GM12878 (cell line): Measurements from ENCODE around the gene FAM114A1. TPM values are rescaled to one million over a fixed set of nuclear protein-coding genes. Genes with fewer than 3 reads are reported as not detected.

Source experiments
- ATAC-seq: fragments of 200-7000 bp; cut with Tn5 transposase; 3 replicates; pipeline ENCODE4 v1.9.1; 2020; ENCODE audit warnings: mild to moderate bottlenecking, moderate library complexity
- BruUV-seq: library from RNA; stranded (reverse); fragments of 400-500 nt; replicated peaks from 2 replicates; lab custom pipeline; 2021; lab: Mats Ljungman, UMichigan
- CTCF ChIA-PET: fragments of 300-600 bp; sonication (Branson Sonifier 250); formaldehyde crosslinking; extraction: SDS; loops from one replicate; lab custom pipeline; 2021; ENCODE audit warnings: inconsistent platforms; lab: Yijun Ruan, JAX
- POLR2A ChIA-PET: fragments of 350-600 bp; formaldehyde crosslinking; extraction: SDS; loops from one replicate; lab custom pipeline; 2021; ENCODE audit warnings: inconsistent platforms; lab: Charles Lee
- RAD21 ChIA-PET: fragments of 300-600 bp; sonication (Branson Sonifier 250); formaldehyde crosslinking; loops from one replicate; lab custom pipeline; 2023; ENCODE audit warnings: antibody characterized with exemption; ENCODE audit not compliant: unreplicated experiment; lab: Charles Lee
- SMC1A ChIA-PET: fragments of 300-600 bp; sonication (Branson Sonifier 250); formaldehyde crosslinking; loops from one replicate; lab custom pipeline; 2023; ENCODE audit not compliant: unreplicated experiment, uncharacterized antibody; lab: Charles Lee
- DNase-seq: peaks from one replicate; pipeline ENCODE4 v3.0.0-alpha.2; 2011; ENCODE audit warnings: low read depth, low spot score
- FAIRE-seq: peaks from 3 replicates; lab custom pipeline; 2011; peaks lifted over from hg19 to GRCh38; lab: Jason Lieb, UNC
- H2AFZ ChIP-seq: 2 replicates; pipeline ENCODE4 v1.6.0; 2011; ENCODE audit warnings: low read depth, low read length, control low read depth; ENCODE audit not compliant: control insufficient read depth
- H3K27ac ChIP-seq: 2 replicates; pipeline ENCODE4 v1.5.1; 2011; ENCODE audit warnings: control low read depth; ENCODE audit not compliant: control insufficient read depth, insufficient read depth
- H3K27me3 ChIP-seq, 2 experiments: replicated peaks in 1 of 2; 2 replicates each; pipeline versions ENCODE4 v1.6.0 to v1.6.1; 2011; ENCODE audit warnings: low read length in 1 of 2; ENCODE audit not compliant: control insufficient read depth in 2 of 2, insufficient read depth in 2 of 2
- H3K36me3 ChIP-seq, 2 experiments: 2 replicates each; pipeline ENCODE4 v1.5.1; 2011; ENCODE audit warnings: low read length in 1 of 2; ENCODE audit not compliant: control insufficient read depth in 2 of 2, insufficient read depth in 2 of 2
- H3K4me1 ChIP-seq: 2 replicates; pipeline ENCODE4 v1.6.1; 2011; ENCODE audit warnings: mild to moderate bottlenecking, low read length, moderate library complexity, mixed read lengths; ENCODE audit not compliant: control insufficient read depth, insufficient read depth
- H3K4me2 ChIP-seq: 2 replicates; pipeline ENCODE4 v1.6.0; 2011; ENCODE audit warnings: control low read depth; ENCODE audit not compliant: control insufficient read depth, insufficient read depth
- H3K4me3 ChIP-seq: fragments of 200-600 bp; sonication (generic); 2 replicates; pipeline ENCODE4 v1.5.1; 2016
- H3K79me2 ChIP-seq: 2 replicates; pipeline ENCODE4 v1.6.0; 2011; ENCODE audit warnings: low read length; ENCODE audit not compliant: control insufficient read depth, insufficient read depth
- H3K9ac ChIP-seq: 2 replicates; pipeline ENCODE4 v1.8.0; 2011; ENCODE audit warnings: low read length, control low read depth, mixed read lengths; ENCODE audit not compliant: control insufficient read depth, insufficient read depth
- H3K9me3 ChIP-seq: replicated peaks from 3 replicates; pipeline ENCODE4 v1.5.1; 2011; ENCODE audit warnings: mild to moderate bottlenecking, low read length; ENCODE audit not compliant: control insufficient read depth, insufficient read depth
- H4K20me1 ChIP-seq: 2 replicates; pipeline ENCODE4 v1.6.0; 2011; ENCODE audit not compliant: control insufficient read depth, insufficient read depth
- CBX3 ChIP-seq: fragments of 200-600 bp; sonication (generic); IDR thresholded peaks from 2 replicates; pipeline ENCODE4 v1.6.1; 2016; ENCODE audit warnings: low read depth, borderline replicate concordance
- CBX5 ChIP-seq: sonication (generic); IDR thresholded peaks from 2 replicates; pipeline ENCODE4 v1.6.1; 2016; ENCODE audit warnings: low read depth, moderate library complexity, mild to moderate bottlenecking, inconsistent platforms
- E2F8 ChIP-seq: fragments of 450-650 bp; IDR thresholded peaks from 2 replicates; pipeline ENCODE4 v1.6.1; 2018; ENCODE audit warnings: mild to moderate bottlenecking, low read depth, moderate library complexity; ENCODE audit not compliant: partially characterized antibody
- FOXM1 ChIP-seq: IDR thresholded peaks from 2 replicates; pipeline ENCODE4 v1.6.1; 2012; ENCODE audit warnings: low read depth, mild to moderate bottlenecking, inconsistent platforms, low read length, moderate library complexity
- MEF2B ChIP-seq: fragments of 450-650 bp; IDR thresholded peaks from 2 replicates; pipeline ENCODE4 v1.6.1; 2018; ENCODE audit warnings: mild to moderate bottlenecking, moderate library complexity; ENCODE audit not compliant: partially characterized antibody, poor library complexity, severe bottlenecking
- MXI1 ChIP-seq: fragments of 150-350 bp; IDR thresholded peaks from 2 replicates; pipeline ENCODE4 v1.6.1; 2011; ENCODE audit warnings: low read depth, mild to moderate bottlenecking, inconsistent platforms, low read length, improper control_type of control experiment
- NFYA ChIP-seq: IDR thresholded peaks from 2 replicates; pipeline ENCODE4 v1.6.1; 2011; ENCODE audit warnings: low read depth, mild to moderate bottlenecking, low read length, improper control_type of control experiment, borderline replicate concordance
- YBX1 ChIP-seq: fragments of 450-650 bp; IDR thresholded peaks from 2 replicates; pipeline ENCODE4 v1.6.1; 2016; ENCODE audit warnings: antibody characterized with exemption
- YY1 ChIP-seq: IDR thresholded peaks from 2 replicates; pipeline ENCODE4 v1.6.1; 2011; ENCODE audit warnings: low read depth, mild to moderate bottlenecking, low read length
- ZBTB11 ChIP-seq: fragments of 450-650 bp; formaldehyde crosslinking; IDR thresholded peaks from 2 replicates; pipeline ENCODE4 v1.5.0; 2022; ENCODE audit warnings: mild to moderate bottlenecking, missing genetic modification characterization
- ZBTB40 ChIP-seq: fragments of 450-650 bp; IDR thresholded peaks from 2 replicates; pipeline ENCODE4 v1.6.1; 2016; ENCODE audit warnings: mild to moderate bottlenecking, moderate library complexity, borderline replicate concordance
- WGBS: methylation state at CpG from one replicate; pipeline ENCODE4 v1.1.6; 2016; ENCODE audit warnings: low lambda C conversion rate; ENCODE audit not compliant: insufficient replicate concordance, insufficient coverage; ENCODE audit errors: missing lambda C conversion rate; 5-methylcytosine and 5-hydroxymethylcytosine counted together
- in situ Hi-C: fragments of 300-500 bp; cut with MboI; formaldehyde crosslinking; loops from 9 replicates; pipeline ENCODE4 v1.14.3; 2018; ENCODE audit warnings: mixed read lengths
- intact Hi-C: fragments of 100-400 bp; cut with micrococcal nuclease; formaldehyde crosslinking; loops from one replicate; pipeline ENCODE4 v1.14.2; 2022; ENCODE audit not compliant: unreplicated experiment
- polyA plus RNA-seq, 11 experiments: library from polyadenylated mRNA; depleted of rRNA in 4 of 11; unstranded in 6 of 11; stranded (reverse) in 5 of 11; fragments of >200 nt; fragmentation: Nextera tagmentation in 4 of 11; fragmentation: Illumina TruSeq in 1 of 11; extraction: Ambion mirVana in 4 of 11; extraction: Trizol in 1 of 11; gene quantifications; 1 replicate in 1 of 11; 2 replicates in 10 of 11; pipeline versions ENCODE4 v1.2.1 to v1.2.3, GENCODE V29; 2011 to 2016; ENCODE audit warnings: inconsistent platforms in 2 of 11, missing spikeins in 2 of 11, low read depth in 1 of 11
- total RNA-seq, 4 experiments: library from RNA; depleted of rRNA in 3 of 4; stranded (reverse); fragments of >200 nt in 3 of 4; fragmentation: Illumina TruSeq in 1 of 4; extraction: Trizol in 1 of 4; gene quantifications; 2 replicates each; pipeline versions ENCODE4 v1.2.1 to v1.2.3, GENCODE V29; 2013 to 2021

FAM114A1 gene
- total and polyA plus RNA-seq, 10 of the 15 experiments (the other 5 are each of a cell fraction or from before 2014, with no cell fraction given), result 1.3 to 6.2 (median 3.9) TPM

DNA sequence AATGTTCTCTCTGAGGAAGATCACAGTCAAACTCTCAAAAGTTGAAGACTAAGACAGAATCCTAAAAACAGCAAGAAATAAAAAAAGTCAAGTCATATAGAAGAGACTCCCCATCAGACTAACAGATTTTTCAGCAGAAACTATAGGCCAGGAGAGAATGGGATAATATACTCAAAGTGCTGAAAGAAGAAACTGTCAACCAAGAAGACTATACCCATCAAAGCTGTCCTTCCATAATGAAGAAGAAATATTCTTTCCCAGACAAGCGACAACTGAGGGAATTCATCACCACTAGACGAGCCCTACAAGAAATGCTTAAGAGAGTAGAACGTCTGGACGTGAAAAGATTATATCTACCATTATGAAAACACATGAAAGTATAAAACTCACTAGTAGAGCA is 33.0 kb upstream of the FAM114A1 start:
- in situ Hi-C loops, result no loop called here
- TF ChIP-seq NFYA (no peak), MEF2B (no peak), YY1 (no peak), MXI1 (no peak), ZBTB11 (CRISPR knock-in tag) (no peak), CBX3 (0 out of 2 replicates have a peak, but pooled peaks have one; percentile 59), CBX5 (peak; percentile 96), E2F8 (no peak), FOXM1 (no peak), ZBTB40 (no peak), YBX1 (no peak)

More for the DNA sequence above, 33.0 kb upstream of the FAM114A1 start:
- Histone ChIP-seq H3K4me1 (no peaks in the 10 kb centered on the region), H3K4me3 (no peak overlapping the region), H3K27me3 (no peaks in the 10 kb centered on the region), H2AFZ (no peak overlapping the region), H3K4me2 (no peak overlapping the region), H3K9ac (no peak overlapping the region), H3K27ac (no peak overlapping the region), H4K20me1 (no peaks in the 10 kb centered on the region), H3K79me2 (peaks cover 28% of the 10 kb centered on the region), H3K9me3 (peaks cover 28% of the 10 kb centered on the region), H3K36me3 (peaks cover 0 to 2% of the 10 kb centered on the region in 2 experiments; a peak in 3 of 4 replicates)
- CTCF ChIA-PET, result interaction anchor here (0.9 to 2.4 kb wide), 6 partner anchors 10 to 75 kb away, joined by 3 to 6 read pairs (median 4); no protein-coding TSS in a partner anchor
- FAIRE-seq (no peak), DNase-seq (no peak), ATAC-seq (no peak)
- POLR2A ChIA-PET, result interaction anchor here (0.7 to 1.6 kb wide), 3 partner anchors 10 to 208 kb away, joined by 3 to 10 read pairs (median 5); no protein-coding TSS in a partner anchor
- RAD21 ChIA-PET, result interaction anchor here (0.7 to 0.8 kb wide), 2 partner anchors 17 to 73 kb away, joined by 3 read pairs; no protein-coding TSS in a partner anchor
- intact Hi-C loops, result no loop called here
- SMC1A ChIA-PET, result interaction anchor here (1.1 to 3.1 kb wide), 4 partner anchors 12 to 31 kb away, joined by 4 to 26 read pairs (median 5); no protein-coding TSS in a partner anchor
- BruUV-seq, result no TSS peak
- WGBS, result 100% methylated on average over 4 of the region's 4 CpGs
